Measurements from ENCODE around the gene ZFYVE21.

The ZFYVE21 gene

DNA sequence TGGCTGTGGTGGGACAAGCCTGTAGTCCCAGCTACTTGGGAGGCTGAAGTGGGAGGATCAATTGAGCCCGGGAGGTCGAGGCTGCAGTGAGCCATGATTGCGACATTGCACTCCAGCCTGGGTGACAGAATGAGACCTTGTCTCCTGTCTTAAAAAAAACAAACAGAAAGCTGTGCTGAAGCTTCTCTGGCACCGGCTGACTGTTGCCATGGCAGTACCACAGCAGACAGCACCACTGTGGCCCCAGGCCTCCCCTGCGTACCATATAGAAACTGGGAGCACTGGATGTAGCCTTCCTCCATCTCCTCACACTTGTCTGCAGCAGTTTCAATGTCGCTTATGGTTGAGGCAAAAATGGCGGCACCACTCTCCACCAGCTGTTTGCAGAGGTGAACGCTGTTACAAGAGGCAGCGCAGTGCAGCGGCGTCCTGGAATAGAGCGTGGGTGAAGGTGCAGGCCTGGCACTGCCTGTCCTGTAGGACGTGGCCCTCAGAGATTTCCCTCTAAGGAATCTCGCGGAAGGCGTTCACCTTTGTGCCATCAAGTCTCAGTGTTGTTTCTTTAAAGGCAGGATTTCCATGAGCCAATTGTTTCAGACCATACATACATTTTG lies 21.9 kb downstream of the ZFYVE21 start:
- no peak for DNase-seq (ENCODE audit: low spot score)

DNA sequence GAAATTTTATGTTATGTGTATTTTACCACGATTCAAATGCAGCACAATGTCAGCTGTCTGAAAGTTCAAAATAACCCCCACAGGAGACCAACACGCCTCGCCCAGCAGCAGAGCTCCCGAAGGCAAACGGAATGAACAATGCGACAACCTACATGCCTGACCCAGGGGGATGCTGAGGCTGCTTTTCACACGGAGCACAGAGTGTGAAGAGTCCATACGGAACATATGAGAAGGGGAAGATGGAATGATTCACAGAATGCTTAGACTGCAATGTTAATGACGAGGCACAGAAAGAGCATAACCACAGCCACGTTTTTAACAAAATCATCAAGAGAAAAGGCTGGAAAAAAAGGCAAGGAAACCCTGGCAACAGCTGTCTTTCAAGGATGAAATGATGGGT lies 22.6 kb downstream of the ZFYVE21 start:
- DNase-seq (ENCODE audit: low spot score), result no peak

DNA sequence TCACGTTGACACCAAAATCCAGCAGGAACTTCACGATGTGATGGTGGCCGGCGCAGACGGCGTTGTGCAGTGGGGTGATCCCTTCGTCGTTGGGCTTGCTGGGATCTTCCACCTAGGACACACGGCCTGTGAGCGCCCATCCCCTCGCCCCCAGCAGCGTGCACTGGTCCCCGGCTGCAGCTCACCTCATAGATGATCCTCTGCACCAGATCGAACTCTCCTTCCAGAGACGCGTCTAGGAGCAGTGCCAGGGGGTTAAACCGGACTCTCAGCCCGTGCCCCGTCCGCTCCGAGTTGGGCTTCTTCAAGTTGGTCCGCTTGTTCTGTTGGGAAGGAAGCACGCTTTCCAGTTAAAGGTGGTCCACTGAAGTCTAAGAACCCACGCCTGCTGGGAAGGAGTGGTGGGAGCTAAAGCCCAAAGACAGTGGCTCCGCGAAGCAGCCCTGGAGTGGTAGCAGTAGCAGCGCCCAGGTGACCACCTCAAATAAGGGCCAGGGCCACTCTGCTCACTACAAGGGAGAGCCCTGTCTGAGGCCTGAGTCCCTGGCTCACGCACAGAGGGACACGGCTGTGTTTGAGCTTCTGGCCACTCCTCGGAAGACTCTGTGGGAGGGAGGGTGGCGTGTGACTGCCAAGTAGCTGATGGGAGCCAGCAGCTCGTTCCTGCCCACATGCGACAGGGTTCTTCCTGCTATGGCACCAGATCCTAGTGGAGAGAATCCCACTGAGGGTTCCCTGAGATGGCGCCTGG lies 23.3 kb downstream of the ZFYVE21 start:
- DNase-seq (ENCODE audit: low spot score), result no peak

DNA sequence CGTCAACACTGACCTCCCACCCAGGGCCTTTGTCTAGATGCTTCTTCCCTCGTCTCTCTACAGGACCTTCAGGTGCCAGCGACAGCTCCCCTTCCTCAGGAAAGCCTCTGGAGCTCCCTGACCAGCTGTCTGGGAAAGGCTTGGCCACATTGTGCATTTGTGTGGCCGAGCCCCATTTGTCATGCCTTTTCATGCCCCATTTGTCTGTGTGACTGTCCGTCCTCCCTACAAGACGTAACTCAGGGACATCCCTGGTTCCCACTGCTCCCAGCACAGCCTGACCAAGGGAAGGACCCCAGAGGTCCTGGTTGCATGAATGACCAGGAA lies 23.8 kb downstream of the ZFYVE21 start:
- no peak for DNase-seq (ENCODE audit: low spot score)

DNA sequence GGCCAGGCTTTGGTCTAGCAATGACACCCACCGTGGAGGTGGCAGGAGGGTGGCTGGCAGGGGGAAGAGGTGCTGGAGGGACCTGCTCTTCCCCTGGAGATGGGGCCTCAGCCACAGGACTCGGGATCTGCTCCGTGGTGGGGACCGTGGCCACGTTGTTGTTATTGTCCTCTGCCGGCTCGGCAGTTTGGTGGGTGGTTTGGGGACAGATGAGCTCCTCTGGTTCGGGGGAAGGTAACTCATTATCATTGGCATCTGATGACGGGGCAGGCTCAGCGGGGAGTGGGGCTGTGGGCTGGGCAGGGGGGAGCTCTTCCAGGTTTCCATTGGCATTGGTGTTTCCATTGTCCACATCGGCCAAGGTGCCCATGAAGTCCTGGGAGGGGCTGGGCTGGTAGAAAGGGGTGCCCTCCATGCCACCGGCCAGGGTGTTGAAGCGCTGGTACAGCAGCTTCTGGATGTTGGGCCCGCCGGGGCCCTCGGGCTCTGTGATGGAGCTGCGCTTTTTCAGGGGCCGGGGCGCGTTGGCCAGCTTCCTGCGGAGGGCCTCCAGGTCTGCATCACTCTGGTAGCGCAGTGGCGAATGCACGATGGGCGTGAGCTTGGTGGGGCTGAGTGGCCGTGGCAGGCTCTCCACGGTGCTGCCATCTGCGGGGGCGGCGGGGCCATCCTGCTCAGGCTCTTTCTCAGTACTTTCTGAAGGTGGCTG lies 24.3 kb downstream of the ZFYVE21 start:
- DNase-seq (ENCODE audit: low spot score), result no peak

DNA sequence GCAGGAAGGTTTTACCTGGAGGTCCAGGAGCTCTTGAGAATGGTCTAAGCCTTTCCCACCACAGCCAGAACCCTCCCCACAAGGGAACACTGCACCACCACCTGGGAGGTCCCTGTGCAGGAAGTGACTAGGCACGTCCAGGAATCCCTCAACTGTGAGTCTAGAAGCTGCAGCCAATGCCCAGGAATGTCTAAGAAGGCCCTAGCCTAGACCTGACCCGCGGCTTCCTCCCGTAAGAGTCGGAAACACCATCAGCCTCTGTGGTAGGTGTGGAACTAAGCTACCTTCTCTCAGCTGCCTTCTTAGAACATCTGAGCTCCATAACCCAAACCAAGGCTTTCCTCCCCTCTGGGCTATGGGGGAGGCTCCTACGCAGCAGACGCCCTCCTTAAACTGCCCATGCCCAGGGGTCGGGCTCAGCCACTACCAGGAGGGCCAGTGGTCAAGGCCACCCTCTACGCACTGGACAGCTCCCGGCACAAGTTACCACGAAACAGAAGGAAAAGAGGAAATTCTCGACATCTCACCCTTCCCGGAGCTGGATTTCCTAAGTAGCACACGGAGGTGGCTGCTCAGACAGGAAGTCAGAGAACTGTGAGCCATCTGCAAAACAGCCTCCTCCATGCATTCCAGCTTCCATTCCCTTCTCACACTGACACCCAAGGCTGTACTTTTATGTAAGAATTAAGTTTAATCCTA lies 25.5 kb downstream of the ZFYVE21 start:
- DNase-seq (ENCODE audit: low spot score), result no peak

DNA sequence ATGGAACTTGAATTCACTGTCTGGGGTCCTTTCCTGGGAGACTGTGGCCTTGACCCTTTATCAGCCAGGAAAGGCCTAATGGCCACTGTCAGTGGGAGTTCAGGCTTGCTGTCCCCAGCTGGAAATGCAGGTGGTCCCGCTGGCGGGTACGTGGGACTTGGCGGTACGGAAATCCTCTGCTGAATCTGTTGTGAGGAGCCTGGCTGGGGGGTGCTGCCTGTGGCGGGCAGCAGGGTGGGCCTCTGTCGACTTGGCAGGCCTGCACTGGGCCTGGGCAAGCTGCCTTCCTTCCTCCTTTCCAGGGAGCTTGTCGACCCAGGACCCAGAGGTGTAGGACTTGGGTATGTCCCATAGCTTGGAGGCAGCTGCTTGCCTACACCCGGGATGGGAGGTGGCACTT lies 26.3 kb downstream of the ZFYVE21 start:
- no peak for DNase-seq (ENCODE audit: low spot score)

DNA sequence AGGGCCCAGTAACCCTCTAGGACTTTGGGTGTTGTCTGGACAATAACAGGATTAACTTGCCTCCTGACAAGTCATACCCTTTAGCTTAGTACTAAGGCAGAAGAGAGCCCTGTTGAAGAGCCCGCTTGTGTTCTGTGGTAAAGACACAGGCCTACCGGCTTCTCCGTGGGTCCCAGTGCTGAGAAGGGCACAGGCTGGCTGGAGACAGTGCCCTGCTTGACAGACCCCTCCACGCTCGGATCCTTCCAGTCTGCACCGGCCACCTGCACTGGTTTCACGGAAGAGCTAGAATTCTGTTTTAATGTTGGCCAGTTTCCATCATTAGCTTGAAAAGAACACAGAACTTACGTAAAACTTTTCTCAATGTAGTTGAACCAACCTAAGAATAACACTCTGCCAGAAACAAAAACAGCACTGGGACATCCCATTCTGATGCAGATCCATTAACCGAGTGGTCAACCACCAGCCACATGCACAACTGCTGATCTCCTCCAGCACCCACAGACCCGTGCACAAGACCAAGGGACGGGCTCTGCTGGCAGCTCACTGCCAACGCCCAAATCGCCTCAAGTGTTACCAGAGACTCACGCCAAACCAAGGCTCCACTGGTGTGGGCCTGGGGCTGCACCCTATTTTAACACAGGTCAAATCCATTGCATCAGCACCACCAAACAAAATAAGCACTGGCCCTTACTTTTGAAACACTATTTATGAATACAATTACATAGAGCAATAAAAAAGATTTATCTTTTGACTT lies 27.1 kb downstream of the ZFYVE21 start:
- DNase-seq (ENCODE audit: low spot score), result no peak

DNA sequence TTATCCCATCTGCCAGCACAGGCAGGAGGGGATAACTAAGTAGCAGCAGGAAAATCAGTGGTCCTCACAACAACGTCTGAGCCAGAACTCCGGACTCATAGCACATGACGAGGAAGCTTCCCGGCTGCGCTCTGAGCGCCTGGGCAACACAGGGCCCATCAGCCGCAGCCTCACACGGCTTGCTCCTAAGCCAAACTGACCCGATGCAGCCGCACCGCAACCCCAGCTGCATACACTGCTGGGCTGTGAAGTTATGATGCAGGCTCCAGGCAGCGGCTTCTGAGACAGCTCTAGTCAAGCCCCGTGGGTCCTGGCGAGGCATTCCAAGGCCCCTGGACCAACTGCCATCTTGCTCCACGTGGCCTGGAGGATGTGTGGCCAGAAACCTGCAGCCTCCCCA lies 28.1 kb downstream of the ZFYVE21 start:
- no peak for DNase-seq (ENCODE audit: low spot score)

DNA sequence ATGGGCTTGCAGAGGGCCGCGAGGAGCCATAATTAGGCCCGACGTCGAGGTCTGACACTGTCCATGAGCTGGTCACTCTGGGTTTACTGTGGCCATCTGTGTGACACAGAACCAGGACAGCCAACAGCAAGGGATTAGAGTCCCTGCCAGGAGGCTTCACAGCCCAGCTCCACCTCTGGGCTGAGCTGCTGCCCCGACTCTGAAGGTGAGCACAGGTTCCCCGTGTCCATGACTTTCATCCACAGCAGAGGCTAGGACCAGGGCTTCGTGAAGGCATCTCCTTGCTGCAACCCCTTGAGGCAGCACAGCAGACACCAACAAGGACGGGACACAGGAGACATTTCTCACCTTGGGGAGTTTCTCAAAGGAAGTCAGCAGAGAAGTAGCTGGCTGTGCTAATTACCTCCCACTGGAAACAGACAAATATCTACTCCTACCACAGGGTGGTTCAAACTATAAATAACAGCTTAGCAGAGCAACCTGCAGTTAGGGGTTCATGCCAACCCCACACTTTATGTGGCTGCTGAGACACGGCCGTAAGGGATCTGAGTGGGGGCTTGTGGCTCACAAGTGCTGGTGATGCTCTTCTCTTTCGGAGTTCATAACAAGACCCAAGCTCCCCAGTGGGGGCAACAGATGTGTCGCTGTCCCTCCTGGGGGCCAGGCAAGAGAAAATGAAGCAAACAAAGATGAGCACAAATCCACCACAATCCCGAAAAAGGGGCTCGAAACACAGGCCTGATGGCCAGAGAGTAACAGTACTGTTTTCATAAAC lies 29.2 kb downstream of the ZFYVE21 start:
- no peak for DNase-seq (ENCODE audit: low spot score)

DNA sequence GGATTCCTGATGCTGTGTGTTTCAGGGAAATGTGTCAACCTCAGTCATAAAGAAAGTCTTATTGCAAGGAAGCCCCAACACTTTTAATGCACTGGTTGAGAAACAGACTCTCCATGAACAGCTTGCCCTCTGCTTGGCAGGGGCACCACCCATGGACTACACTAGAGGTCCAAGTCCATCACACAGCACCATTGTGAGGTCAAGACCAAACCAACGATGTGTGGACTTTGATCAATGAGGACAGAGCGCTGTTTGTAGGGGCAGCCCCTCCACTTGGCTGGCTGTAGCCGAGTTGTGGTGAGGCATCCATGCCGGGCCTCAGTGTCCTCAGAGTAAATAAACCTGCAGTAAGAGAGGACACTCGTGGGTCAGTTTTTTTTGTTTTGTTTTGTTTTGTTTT lies 29.8 kb downstream of the ZFYVE21 start:
- DNase-seq (ENCODE audit: low spot score), result no peak

DNA sequence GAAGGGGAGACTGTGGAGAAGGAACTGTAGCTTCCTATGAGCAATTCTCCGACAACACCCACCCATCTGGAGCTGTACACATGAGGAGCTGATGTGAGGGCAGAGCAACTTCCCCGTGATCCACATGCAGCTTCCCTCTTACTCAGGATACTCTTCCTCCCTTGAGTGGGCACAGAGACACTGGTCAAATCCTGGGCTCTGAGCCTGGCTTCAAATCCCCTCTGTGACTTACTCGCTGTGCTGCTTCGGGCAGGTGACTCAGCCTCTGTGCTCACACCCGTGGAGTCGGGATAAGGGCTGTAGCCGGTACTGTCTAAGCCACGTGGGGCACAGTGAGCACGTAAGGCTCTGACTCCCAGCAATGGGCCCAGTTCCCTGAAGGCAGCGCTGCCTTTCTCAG lies 31.1 kb downstream of the ZFYVE21 start:
- DNase-seq (ENCODE audit: low spot score), result no peak

DNA sequence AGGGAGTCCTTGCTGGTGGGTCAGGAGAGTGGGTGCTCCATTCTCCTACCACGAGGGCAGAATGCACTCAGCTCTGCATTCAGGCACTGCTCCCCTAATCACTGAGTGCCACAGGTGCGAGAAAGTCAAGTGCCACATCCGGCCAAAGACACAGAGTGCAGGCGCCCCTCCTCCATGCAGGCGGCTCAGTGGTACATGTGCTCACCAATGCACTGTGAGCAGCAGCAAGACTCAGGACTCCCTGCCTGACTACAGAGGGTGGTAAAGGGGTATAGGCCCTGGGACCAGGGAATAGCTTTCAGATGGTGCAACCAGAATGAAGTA lies 32.9 kb downstream of the ZFYVE21 start:
- no peak for DNase-seq (ENCODE audit: low spot score)

DNA sequence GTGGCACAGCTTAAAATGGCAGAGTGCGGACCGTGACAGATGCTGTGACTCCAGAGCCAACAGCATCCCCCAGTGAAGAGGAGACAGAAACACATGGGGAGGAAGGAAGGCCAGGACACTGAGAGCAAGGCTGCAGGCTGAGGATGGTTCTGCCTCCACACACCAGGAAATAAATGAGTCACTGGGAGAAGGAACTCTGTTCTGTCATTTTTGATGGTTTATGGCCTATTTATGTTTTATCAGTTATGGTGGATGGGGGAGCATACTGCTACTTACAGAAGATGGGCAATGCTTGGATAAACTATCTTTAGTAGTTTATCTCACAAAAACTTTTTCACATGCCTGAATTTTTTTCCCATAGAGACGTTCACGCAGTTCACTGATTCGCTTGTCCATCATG lies 33.8 kb downstream of the ZFYVE21 start:
- no peak for DNase-seq (ENCODE audit: low spot score)

DNA sequence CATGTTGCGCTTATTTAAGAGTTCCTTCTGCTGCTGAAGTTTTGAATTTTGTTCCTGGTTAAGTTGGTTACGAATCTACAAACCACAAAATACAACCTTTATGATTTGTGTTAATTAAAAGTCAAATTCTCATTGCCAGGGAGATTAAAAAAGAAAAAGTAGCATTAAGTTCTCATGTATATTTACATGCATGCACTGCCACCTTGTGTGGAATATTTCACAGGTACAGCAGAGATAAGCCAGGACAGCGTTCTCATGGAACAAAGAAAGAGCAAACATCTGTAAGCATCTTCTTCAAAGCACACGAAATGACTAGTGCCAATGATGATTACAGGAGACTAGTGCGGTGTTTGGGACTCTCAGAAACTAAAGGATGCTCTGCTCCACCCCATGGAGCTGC lies 34.2 kb downstream of the ZFYVE21 start:
- no peak for DNase-seq (ENCODE audit: low spot score)

DNA sequence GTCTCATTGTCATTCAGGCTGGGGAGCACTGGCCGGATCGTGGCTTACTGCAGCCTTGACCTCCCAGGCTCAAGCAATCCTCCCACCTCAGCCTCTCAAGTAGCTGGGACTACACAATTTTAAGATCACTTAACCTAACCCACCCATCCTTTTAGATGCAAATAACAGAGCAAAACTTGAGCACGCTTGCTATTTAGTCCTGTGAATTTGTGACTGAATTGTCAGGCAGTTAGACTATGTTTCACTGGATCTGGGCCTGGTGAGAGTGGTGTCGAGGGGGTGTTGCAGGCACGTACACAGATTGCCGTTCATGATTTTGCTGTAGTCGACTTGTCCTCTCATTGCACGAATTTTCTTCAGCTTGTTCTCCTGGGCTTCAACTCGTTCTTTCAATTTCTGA lies 38.2 kb downstream of the ZFYVE21 start:
- DNase-seq (ENCODE audit: low spot score), result no peak

DNA sequence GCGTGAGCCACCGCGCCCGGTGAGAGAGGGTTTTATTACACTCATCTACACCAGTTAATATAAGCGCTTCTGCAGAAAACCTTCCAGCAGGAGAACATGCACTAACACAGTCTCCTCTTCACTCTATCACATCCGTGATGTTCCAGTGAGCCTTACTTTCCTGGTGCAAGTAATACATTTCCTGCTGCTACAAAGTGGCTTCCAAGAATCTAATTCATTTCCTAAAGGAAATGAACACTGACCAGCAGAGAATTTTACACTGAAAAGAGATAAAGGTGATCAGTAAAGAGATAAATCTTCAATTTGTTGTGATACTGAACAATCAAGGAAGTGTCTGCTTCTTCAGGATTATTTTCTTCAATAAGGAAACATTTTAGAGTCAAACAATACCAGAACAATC lies 39.5 kb downstream of the ZFYVE21 start:
- DNase-seq (ENCODE audit: low spot score), result no peak

DNA sequence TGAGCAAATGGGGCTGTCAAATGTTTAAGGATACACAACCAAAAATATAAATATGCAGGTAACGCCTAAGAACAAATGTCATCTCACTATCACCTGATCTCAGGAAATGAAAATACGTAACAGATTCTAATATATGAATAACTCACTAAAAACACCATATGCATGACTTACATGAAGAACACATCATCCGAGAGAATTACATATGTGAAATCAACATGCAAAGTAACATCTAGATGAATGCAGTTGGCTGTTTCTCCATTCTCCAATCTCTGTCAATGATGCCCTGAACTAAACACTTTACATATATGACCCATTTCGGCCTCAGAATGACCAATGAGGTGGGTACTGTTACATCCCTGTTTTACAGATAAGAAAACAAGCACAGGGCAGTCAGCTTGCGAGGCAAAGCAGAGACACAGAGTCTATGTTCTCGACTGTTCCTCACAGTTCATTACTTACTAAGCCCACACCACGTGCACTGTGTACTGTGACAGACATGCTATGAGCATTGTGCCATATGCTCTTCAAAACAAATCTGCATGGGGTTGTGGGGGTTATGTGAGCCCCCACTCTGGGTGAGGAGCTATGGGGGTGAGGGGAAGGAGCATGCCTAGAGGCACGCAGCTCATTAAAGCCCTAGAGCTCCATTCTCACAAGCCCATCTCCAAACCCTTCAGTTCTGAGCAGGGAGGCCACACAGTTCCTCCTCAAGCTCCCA lies 42.6 kb downstream of the ZFYVE21 start:
- no peak for DNase-seq (ENCODE audit: low spot score)

DNA sequence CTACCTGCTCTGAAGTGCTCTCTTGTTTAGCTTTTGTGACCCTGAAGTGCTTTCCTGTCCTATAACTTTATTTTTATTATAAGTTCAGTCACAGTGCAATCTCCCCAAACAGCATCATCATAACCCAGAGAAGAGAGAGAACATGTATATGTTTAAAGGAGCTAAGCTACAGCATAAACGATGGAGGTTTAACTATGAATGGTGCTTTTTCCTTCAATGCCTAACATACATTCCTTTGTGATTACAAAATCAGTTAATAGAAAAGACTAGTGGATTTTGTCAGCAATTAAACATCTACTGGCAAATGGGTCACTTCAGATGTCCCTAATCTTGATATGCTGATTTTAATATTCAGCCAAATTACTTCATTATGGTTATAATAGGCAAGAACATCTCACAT lies 46.4 kb downstream of the ZFYVE21 start:
- no peak for DNase-seq (ENCODE audit: low spot score)

DNA sequence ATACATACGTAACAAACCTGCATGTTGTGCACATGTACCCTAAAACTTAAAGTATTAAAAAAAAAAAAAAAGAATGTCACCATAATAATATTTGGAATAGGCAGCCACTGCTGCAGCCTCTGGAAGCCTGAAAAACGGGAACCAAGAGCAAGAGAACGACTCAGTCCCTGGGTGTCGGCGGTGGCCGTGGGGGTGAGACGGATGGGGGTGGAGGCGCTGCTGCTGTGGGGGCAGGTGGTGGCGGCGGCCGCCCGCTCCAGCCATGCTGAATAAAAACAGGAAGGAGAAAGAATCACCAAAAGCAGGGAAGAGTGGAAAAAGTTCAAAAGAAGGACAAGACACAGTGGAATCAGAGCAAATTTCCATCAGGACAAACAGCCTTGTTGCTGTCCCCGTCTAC lies 46.9 kb downstream of the ZFYVE21 start:
- no peak for DNase-seq (ENCODE audit: low spot score)

Measured in iPS-NIHi11 (cell line).